Endothelial cell of umbilical vein (primary cell): ENCODE results near the gene ZDHHC14. TPM values are rescaled to one million over a fixed set of nuclear protein-coding genes. Genes with fewer than 3 reads are reported as not detected.

ENCODE experiments used
- BruUV-seq: library from RNA; stranded (reverse); fragments of 400-500 nt; replicated peaks from 2 replicates; lab custom pipeline; 2021; lab: Mats Ljungman, UMichigan
- CTCF ChIA-PET: fragments of 300-600, 350-600 bp; sonication (Branson Sonifier 250); formaldehyde crosslinking; loops from one replicate; lab custom pipeline; 2021; ENCODE audit warnings: antibody characterized with exemption, inconsistent platforms; lab: Charles Lee
- POLR2A ChIA-PET: fragments of 300-600, 350-600 bp; sonication (Branson Sonifier 250); formaldehyde crosslinking; loops from one replicate; lab custom pipeline; 2021; ENCODE audit warnings: antibody characterized with exemption, inconsistent platforms; lab: Charles Lee
- DNase-seq: peaks from one replicate; pipeline ENCODE4 v3.0.0-alpha.2; 2011; ENCODE audit warnings: low read depth, low spot score
- FAIRE-seq: peaks from 2 replicates; lab custom pipeline; 2011; peaks lifted over from hg19 to GRCh38; lab: Jason Lieb, UNC
- H2AFZ ChIP-seq: 2 replicates; pipeline ENCODE4 v1.6.0; 2012; ENCODE audit warnings: low read depth, low read length, control low read depth, inconsistent platforms
- H3K27ac ChIP-seq: 2 replicates; pipeline ENCODE4 v1.5.1; 2011; ENCODE audit warnings: low read depth, mild to moderate bottlenecking, control low read depth, low read length, moderate library complexity; ENCODE audit not compliant: insufficient read depth
- H3K27me3 ChIP-seq, 2 experiments: 2 replicates each; pipeline versions ENCODE4 v1.6.0 to v1.6.1; 2011; ENCODE audit warnings: low read length in 2 of 2, mixed read lengths in 1 of 2; ENCODE audit not compliant: control insufficient read depth in 2 of 2, insufficient read depth in 2 of 2
- H3K36me3 ChIP-seq, 2 experiments: 2 replicates in 1 of 2; 3 replicates in 1 of 2; pipeline ENCODE4 v1.5.1; 2011; ENCODE audit warnings: low read length in 2 of 2, mild to moderate bottlenecking in 1 of 2, moderate library complexity in 1 of 2; ENCODE audit not compliant: control insufficient read depth in 2 of 2, insufficient read depth in 2 of 2; ENCODE audit errors: extremely low read depth in 1 of 2
- H3K4me1 ChIP-seq: 3 replicates; pipeline ENCODE4 v1.5.1; 2011; ENCODE audit warnings: mild to moderate bottlenecking, low read length; ENCODE audit not compliant: control insufficient read depth, insufficient read depth; ENCODE audit errors: extremely low read depth
- H3K4me2 ChIP-seq: 2 replicates; pipeline ENCODE4 v1.6.1; 2011; ENCODE audit warnings: low read length, control low read depth, mixed read lengths; ENCODE audit not compliant: insufficient read depth
- H3K4me3 ChIP-seq, 3 experiments: fragments of 200-600 bp in 1 of 3; sonication (generic), shearing (Covaris generic) in 1 of 3; replicated peaks in 1 of 3; 2 replicates each; pipeline ENCODE4 v1.5.1; 2011 to 2016; ENCODE audit warnings: control low read depth in 3 of 3, low read length in 3 of 3, mild to moderate bottlenecking in 2 of 3, inconsistent platforms in 1 of 3, low read depth in 1 of 3, moderate library complexity in 1 of 3; ENCODE audit not compliant: insufficient read depth in 1 of 3
- H3K79me2 ChIP-seq: 2 replicates; pipeline ENCODE4 v1.6.0; 2012; ENCODE audit warnings: low read length, inconsistent platforms; ENCODE audit not compliant: control insufficient read depth, insufficient read depth
- H3K9ac ChIP-seq: replicated peaks from 2 replicates; pipeline ENCODE3; 2011; ENCODE audit warnings: low read length, control low read depth; ENCODE audit not compliant: insufficient read depth; ENCODE audit errors: extremely low read depth
- H3K9me1 ChIP-seq: replicated peaks from 3 replicates; pipeline ENCODE4 v1.6.0; 2011; ENCODE audit warnings: mild to moderate bottlenecking, low read length; ENCODE audit not compliant: control insufficient read depth, insufficient read depth; ENCODE audit errors: extremely low read depth
- H3K9me3 ChIP-seq: replicated peaks from 2 replicates; pipeline ENCODE4 v1.5.1; 2012; ENCODE audit warnings: low read length, inconsistent platforms; ENCODE audit not compliant: control insufficient read depth, insufficient read depth
- H4K20me1 ChIP-seq: replicated peaks from 2 replicates; pipeline ENCODE3; 2011; ENCODE audit warnings: mild to moderate bottlenecking, low read length; ENCODE audit not compliant: control insufficient read depth, insufficient read depth; ENCODE audit errors: extremely low read depth
- FOS ChIP-seq: IDR thresholded peaks from 2 replicates; pipeline ENCODE4 v1.6.1; 2011; ENCODE audit warnings: mild to moderate bottlenecking, low read length, moderate library complexity, borderline replicate concordance; ENCODE audit not compliant: insufficient read depth
- GATA2 ChIP-seq: IDR thresholded peaks from 2 replicates; pipeline ENCODE4 v1.7.0; 2011; ENCODE audit warnings: low read depth, mild to moderate bottlenecking, moderate library complexity, mixed read lengths, low read length; ENCODE audit not compliant: insufficient read length, insufficient read depth
- MYC ChIP-seq: IDR thresholded peaks from one replicate; pipeline ENCODE4 v1.6.1; 2011; ENCODE audit warnings: mild to moderate bottlenecking, low read depth, low read length
- POLR2A ChIP-seq: IDR thresholded peaks from 2 replicates; pipeline ENCODE4 v1.6.1; 2012; ENCODE audit warnings: low read depth, mild to moderate bottlenecking, control low read depth, low read length
- POLR2AphosphoS5 ChIP-seq: IDR thresholded peaks from 2 replicates; pipeline ENCODE4 v1.6.1; 2012; ENCODE audit warnings: low read depth, mild to moderate bottlenecking, control low read depth, low read length, moderate library complexity; ENCODE audit not compliant: insufficient read depth
- dilution Hi-C: fragments of 300-500 bp; cut with MboI; formaldehyde crosslinking; loops from one replicate; pipeline ENCODE4 v1.15.0; 2019; ENCODE audit warnings: low sequenced_read_pairs; ENCODE audit not compliant: extremely low pct_ligation_motif_present
- intact Hi-C: fragments of 100-400 bp; cut with micrococcal nuclease; formaldehyde crosslinking; loops from one replicate; pipeline ENCODE4 v1.10.0; 2022
- polyA plus RNA-seq, 4 experiments: library from polyadenylated mRNA; depleted of rRNA in 3 of 4; stranded (reverse) in 3 of 4; unstranded in 1 of 4; fragments of >200 nt; gene quantifications; 2 replicates each; pipeline versions ENCODE4 v1.2.1 to v1.2.3, GENCODE V29; 2011 to 2012; ENCODE audit warnings: missing spikeins in 1 of 4
- total RNA-seq: library from RNA; stranded (reverse); gene quantifications from 2 replicates; pipeline ENCODE4 v1.2.3, GENCODE V29; 2021
- TF ChIP-seq, protein P1 (sequence below): IDR thresholded peaks from 2 replicates; pipeline ENCODE4 v1.6.1; 2011; ENCODE audit not compliant: insufficient read depth, insufficient read length

Gene ZDHHC14
- total and polyA plus RNA-seq, 2 donors (not counting 3 experiments of a cell fraction or from before 2014, with no cell fraction given) = 23.0 to 25.6 TPM

DNA sequence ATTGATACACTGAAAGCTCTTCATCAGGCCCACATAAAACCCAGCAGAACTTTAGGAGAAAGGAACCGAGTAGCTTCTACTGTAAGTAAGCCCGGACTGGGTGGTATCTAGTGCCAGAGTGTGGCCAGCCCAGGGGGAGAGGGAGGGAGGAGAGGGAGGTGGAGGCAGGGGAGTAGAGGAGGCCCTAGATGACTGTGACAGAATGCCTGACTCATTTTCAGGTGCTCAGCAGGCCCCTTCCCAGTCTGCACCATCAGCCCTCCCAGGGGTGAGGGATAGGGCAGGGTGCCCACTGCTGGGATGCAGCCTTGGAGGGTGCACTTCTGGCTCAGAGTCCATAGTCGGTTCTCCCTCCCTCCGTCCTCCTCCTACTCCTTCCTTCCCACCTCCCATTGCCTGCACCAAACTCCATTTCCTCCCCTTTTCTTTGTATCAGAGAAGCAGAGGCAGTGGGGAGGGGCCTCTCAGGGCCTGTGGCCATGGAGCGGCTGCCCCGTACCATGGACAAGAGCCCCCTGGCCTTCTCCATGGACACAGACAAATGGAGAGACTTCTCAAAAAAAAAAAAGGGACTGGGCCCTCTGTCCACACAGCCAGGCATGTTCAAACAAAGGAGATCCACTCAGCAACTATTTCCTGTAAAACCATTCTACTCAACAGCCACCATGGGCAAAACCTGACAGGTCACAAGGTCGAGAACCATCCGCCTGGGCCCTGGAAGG, 257.1 kb downstream of the ZDHHC14 start:
- Histone ChIP-seq H3K27ac (peak overlapping the region; percentile 5), H3K9me3 (no peaks in the 10 kb centered on the region), H3K79me2 (no peaks in the 10 kb centered on the region), H3K9ac (no peak overlapping the region), H3K4me1 (peaks cover 18% of the 10 kb centered on the region), H3K4me2 (peak overlapping the region; percentile 33), H3K4me3 (no peak overlapping the region), H3K9me1 (no peaks in the 10 kb centered on the region), H2AFZ (peak overlapping the region; percentile 14), H3K36me3 (no peaks in the 10 kb centered on the region), H4K20me1 (no peaks in the 10 kb centered on the region), H3K27me3 (no peaks in the 10 kb centered on the region)
- FAIRE-seq (no peak), DNase-seq (no peak)
- POLR2A ChIA-PET = no interaction called here
- intact Hi-C loops = no loop called here
- CTCF ChIA-PET = interaction anchor here (0.8 to 1.4 kb wide), 3 partner anchors 9 to 29 kb away, joined by 3 to 7 read pairs (median 4); no protein-coding TSS in a partner anchor
- dilution Hi-C loops = no loop called here
- TF ChIP-seq POLR2A = no peak
- TF ChIP-seq FOS = no peak
- TF ChIP-seq MYC = no peak
- TF ChIP-seq, protein P1, sequence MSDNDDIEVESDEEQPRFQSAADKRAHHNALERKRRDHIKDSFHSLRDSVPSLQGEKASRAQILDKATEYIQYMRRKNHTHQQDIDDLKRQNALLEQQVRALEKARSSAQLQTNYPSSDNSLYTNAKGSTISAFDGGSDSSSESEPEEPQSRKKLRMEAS = no peak
- TF ChIP-seq GATA2 = no peak
- BruUV-seq = no TSS peak

DNA sequence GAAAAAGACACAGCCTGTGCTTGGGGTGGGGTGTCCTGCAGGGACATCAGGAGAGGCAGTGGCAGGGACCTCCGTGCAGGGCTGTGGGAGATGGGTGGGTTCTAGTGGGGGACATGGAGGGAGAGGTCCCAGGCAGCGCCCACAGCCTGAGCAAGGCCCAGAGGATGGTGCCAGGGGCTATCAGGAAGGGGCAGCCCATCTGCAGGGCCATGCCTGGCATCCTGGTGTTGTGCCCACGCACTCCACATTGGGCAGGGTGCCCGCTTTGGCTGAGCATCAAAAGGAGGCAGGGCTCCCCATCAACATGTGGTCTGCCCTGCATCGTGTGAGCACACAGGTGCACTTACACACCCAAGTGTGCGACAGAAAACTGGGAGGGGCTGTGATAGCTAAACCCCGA, 257.8 kb downstream of the ZDHHC14 start:
- ChIA-PET CTCF (no interaction called here), POLR2A (no interaction called here)
- no peaks in the 10 kb centered on the region for H3K79me2 ChIP-seq
- no TSS peak for BruUV-seq
- H3K4me2 ChIP-seq = no peak overlapping the region
- FAIRE-seq (no peak), DNase-seq (no peak)
- intact Hi-C loops = no loop called here
- no peaks in the 10 kb centered on the region for H4K20me1 ChIP-seq
- TF ChIP-seq POLR2AphosphoS5 = no peak
- H3K9me1 ChIP-seq = no peaks in the 10 kb centered on the region
- no peak overlapping the region for H3K4me3 ChIP-seq
- H3K9me3 ChIP-seq = no peaks in the 10 kb centered on the region
- H2AFZ ChIP-seq = no peak overlapping the region
- peaks cover 18% of the 10 kb centered on the region for H3K4me1 ChIP-seq
- H3K9ac ChIP-seq = no peak overlapping the region
- dilution Hi-C loops = no loop called here
- no peaks in the 10 kb centered on the region for H3K36me3 ChIP-seq
- no peak overlapping the region for H3K27ac ChIP-seq
- no peaks in the 10 kb centered on the region for H3K27me3 ChIP-seq
